ENCODE measurements around the gene PGBD1. TPM values are rescaled to one million over a fixed set of nuclear protein-coding genes. Genes with fewer than 3 reads are reported as not detected.
"Not testable (repeated sequence)": the region's sequence is repeated elsewhere in the genome, so short reads cannot be mapped to it uniquely, and the experiment has no call there.

PGBD1 gene
- total RNA-seq, 1 donor from 2014 or later: 7.8 TPM

- Mint-ChIP-seq H3K27me3 (ENCODE audit: unreplicated experiment) (no peaks in the 10 kb centered on the region), H3K36me3 (ENCODE audit: unreplicated experiment) (no peaks in the 10 kb centered on the region), H3K4me1 (ENCODE audit: unreplicated experiment) (no peaks in the 10 kb centered on the region), H3K27ac (ENCODE audit: unreplicated experiment) (no peak overlapping the region), H3K4me3 (ENCODE audit: unreplicated experiment) (no peak overlapping the region), H3K9me3 (ENCODE audit: unreplicated experiment) (peaks cover 5% of the 10 kb centered on the region)
- DNase-seq (ENCODE audit: extremely low spot score, unreplicated experiment): no peak
- no peak for TF ChIP-seq CTCF (IDR thresholded peaks at IDR 0.05)
Observed at GRCh38 chr6:28311139-28311823, 29.9 kb downstream of the PGBD1 start.

GRCh38 chr6:28312939-28313338, 31.6 kb downstream of the PGBD1 start:
- DNase-seq (ENCODE audit: extremely low spot score, unreplicated experiment): no peak
- H3K4me1 Mint-ChIP-seq (ENCODE audit: unreplicated experiment): no peaks in the 10 kb centered on the region

GRCh38 chr6:28315628-28316027, 34.3 kb downstream of the PGBD1 start:
- no peaks in the 10 kb centered on the region for H3K36me3 Mint-ChIP-seq (ENCODE audit: unreplicated experiment)
- H3K27me3 Mint-ChIP-seq (ENCODE audit: unreplicated experiment): no peaks in the 10 kb centered on the region
- H3K4me1 Mint-ChIP-seq (ENCODE audit: unreplicated experiment): no peaks in the 10 kb centered on the region
- DNase-seq (ENCODE audit: extremely low spot score, unreplicated experiment): no peak
- H3K4me3 Mint-ChIP-seq (ENCODE audit: unreplicated experiment): no peak overlapping the region
- no peaks in the 10 kb centered on the region for H3K9me3 Mint-ChIP-seq (ENCODE audit: unreplicated experiment)
- no peak overlapping the region for H3K27ac Mint-ChIP-seq (ENCODE audit: unreplicated experiment)
- no peak for TF ChIP-seq CTCF (IDR thresholded peaks at IDR 0.05)

More at GRCh38 chr6:28312939-28313338, 31.6 kb downstream of the PGBD1 start:
- TF ChIP-seq CTCF (IDR thresholded peaks at IDR 0.05): no peak
- Mint-ChIP-seq H3K27me3 (ENCODE audit: unreplicated experiment) (no peaks in the 10 kb centered on the region), H3K9me3 (ENCODE audit: unreplicated experiment) (no peaks in the 10 kb centered on the region), H3K4me3 (ENCODE audit: unreplicated experiment) (no peak overlapping the region), H3K27ac (ENCODE audit: unreplicated experiment) (no peak overlapping the region), H3K36me3 (ENCODE audit: unreplicated experiment) (no peaks in the 10 kb centered on the region)

- DNase-seq (ENCODE audit: extremely low spot score, unreplicated experiment); H3K27me3 Mint-ChIP-seq (ENCODE audit: unreplicated experiment); H3K27ac Mint-ChIP-seq (ENCODE audit: unreplicated experiment); H3K4me3 Mint-ChIP-seq (ENCODE audit: unreplicated experiment); H3K36me3 Mint-ChIP-seq (ENCODE audit: unreplicated experiment); H3K9me3 Mint-ChIP-seq (ENCODE audit: unreplicated experiment); H3K4me1 Mint-ChIP-seq (ENCODE audit: unreplicated experiment): not testable (repeated sequence)
Observed at GRCh38 chr6:28317866-28318265, 36.5 kb downstream of the PGBD1 start.

GRCh38 chr6:28322661-28323060, 41.3 kb downstream of the PGBD1 start:
- no peaks in the 10 kb centered on the region for H3K4me1 Mint-ChIP-seq (ENCODE audit: unreplicated experiment)
- no peaks in the 10 kb centered on the region for H3K27me3 Mint-ChIP-seq (ENCODE audit: unreplicated experiment)
- H3K4me3 Mint-ChIP-seq (ENCODE audit: unreplicated experiment): no peak overlapping the region
- DNase-seq (ENCODE audit: extremely low spot score, unreplicated experiment): no peak
- H3K36me3 Mint-ChIP-seq (ENCODE audit: unreplicated experiment): peaks cover 24% of the 10 kb centered on the region
- no peak overlapping the region for H3K27ac Mint-ChIP-seq (ENCODE audit: unreplicated experiment)
- no peak for TF ChIP-seq CTCF (IDR thresholded peaks at IDR 0.05)
- peaks cover 29% of the 10 kb centered on the region for H3K9me3 Mint-ChIP-seq (ENCODE audit: unreplicated experiment)

All from osteocyte (in vitro differentiated cells).